ENCODE results near the gene METTL2A.
"Not testable (repeated sequence)": the region's sequence is repeated elsewhere in the genome, so short reads cannot be mapped to it uniquely, and the experiment has no call there.

- not testable (repeated sequence) for TF ChIP-seq EP300, POLR2A (IDR thresholded peaks at IDR 0.05)
Observed at GRCh38 chr17:62423647-62424461, at the start of gene METTL2A.
